ENCODE measurements around the gene TMEM129.

DNA sequence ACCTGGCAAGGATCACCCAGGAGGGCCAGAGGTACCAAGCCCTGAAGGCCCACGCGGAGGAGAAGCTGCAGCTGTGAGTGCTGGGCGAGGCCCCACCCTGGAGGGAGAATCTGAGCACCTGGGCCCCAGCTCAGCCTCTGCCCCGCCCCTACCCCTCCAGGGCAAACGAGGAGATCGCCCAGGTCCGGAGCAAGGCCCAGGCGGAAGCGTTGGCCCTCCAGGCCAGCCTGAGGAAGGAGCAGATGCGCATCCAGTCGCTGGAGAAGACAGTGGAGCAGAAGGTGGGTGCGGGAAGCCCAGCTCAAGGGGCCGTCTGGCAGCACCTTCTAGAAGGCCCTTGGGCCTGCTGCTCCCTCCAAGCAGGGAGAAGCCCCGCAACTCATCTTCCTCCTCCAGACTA, 23.4 kb upstream of the TMEM129 start:
- TF ChIP-seq POLR2A (IDR thresholded peaks at IDR 0.05) (no peak), EP300 (IDR thresholded peaks at IDR 0.05) (no peak)
- TF ChIP-seq, protein P1, sequence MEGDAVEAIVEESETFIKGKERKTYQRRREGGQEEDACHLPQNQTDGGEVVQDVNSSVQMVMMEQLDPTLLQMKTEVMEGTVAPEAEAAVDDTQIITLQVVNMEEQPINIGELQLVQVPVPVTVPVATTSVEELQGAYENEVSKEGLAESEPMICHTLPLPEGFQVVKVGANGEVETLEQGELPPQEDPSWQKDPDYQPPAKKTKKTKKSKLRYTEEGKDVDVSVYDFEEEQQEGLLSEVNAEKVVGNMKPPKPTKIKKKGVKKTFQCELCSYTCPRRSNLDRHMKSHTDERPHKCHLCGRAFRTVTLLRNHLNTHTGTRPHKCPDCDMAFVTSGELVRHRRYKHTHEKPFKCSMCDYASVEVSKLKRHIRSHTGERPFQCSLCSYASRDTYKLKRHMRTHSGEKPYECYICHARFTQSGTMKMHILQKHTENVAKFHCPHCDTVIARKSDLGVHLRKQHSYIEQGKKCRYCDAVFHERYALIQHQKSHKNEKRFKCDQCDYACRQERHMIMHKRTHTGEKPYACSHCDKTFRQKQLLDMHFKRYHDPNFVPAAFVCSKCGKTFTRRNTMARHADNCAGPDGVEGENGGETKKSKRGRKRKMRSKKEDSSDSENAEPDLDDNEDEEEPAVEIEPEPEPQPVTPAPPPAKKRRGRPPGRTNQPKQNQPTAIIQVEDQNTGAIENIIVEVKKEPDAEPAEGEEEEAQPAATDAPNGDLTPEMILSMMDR (IDR thresholded peaks at IDR 0.05): no peak

Data from ovary (tissue), 3 donors.